GM12878 (cell line): Measurements from ENCODE around the gene LTA. TPM values are rescaled to one million over a fixed set of nuclear protein-coding genes. Genes with fewer than 3 reads are reported as not detected.
A peak's percentile ranks its signal among the peaks of the same experiment; 100 is the strongest.

ENCODE experiments used
- ATAC-seq: fragments of 200-7000 bp; cut with Tn5 transposase; 3 replicates; pipeline ENCODE4 v1.9.1; 2020; ENCODE audit warnings: mild to moderate bottlenecking, moderate library complexity
- BruUV-seq: library from RNA; stranded (reverse); fragments of 400-500 nt; replicated peaks from 2 replicates; lab custom pipeline; 2021; lab: Mats Ljungman, UMichigan
- CTCF ChIA-PET: fragments of 300-600 bp; sonication (Branson Sonifier 250); formaldehyde crosslinking; extraction: SDS; loops from one replicate; lab custom pipeline; 2021; ENCODE audit warnings: inconsistent platforms; lab: Yijun Ruan, JAX
- POLR2A ChIA-PET: fragments of 350-600 bp; formaldehyde crosslinking; extraction: SDS; loops from one replicate; lab custom pipeline; 2021; ENCODE audit warnings: inconsistent platforms; lab: Charles Lee
- RAD21 ChIA-PET: fragments of 300-600 bp; sonication (Branson Sonifier 250); formaldehyde crosslinking; loops from one replicate; lab custom pipeline; 2023; ENCODE audit warnings: antibody characterized with exemption; ENCODE audit not compliant: unreplicated experiment; lab: Charles Lee
- SMC1A ChIA-PET: fragments of 300-600 bp; sonication (Branson Sonifier 250); formaldehyde crosslinking; loops from one replicate; lab custom pipeline; 2023; ENCODE audit not compliant: unreplicated experiment, uncharacterized antibody; lab: Charles Lee
- DNase-seq: peaks from one replicate; pipeline ENCODE4 v3.0.0-alpha.2; 2011; ENCODE audit warnings: low read depth, low spot score
- FAIRE-seq: peaks from 3 replicates; lab custom pipeline; 2011; peaks lifted over from hg19 to GRCh38; lab: Jason Lieb, UNC
- H2AFZ ChIP-seq: 2 replicates; pipeline ENCODE4 v1.6.0; 2011; ENCODE audit warnings: low read depth, low read length, control low read depth; ENCODE audit not compliant: control insufficient read depth
- H3K27ac ChIP-seq: 2 replicates; pipeline ENCODE4 v1.5.1; 2011; ENCODE audit warnings: control low read depth; ENCODE audit not compliant: control insufficient read depth, insufficient read depth
- H3K27me3 ChIP-seq, 2 experiments: replicated peaks in 1 of 2; 2 replicates each; pipeline versions ENCODE4 v1.6.0 to v1.6.1; 2011; ENCODE audit warnings: low read length in 1 of 2; ENCODE audit not compliant: control insufficient read depth in 2 of 2, insufficient read depth in 2 of 2
- H3K36me3 ChIP-seq, 2 experiments: 2 replicates each; pipeline ENCODE4 v1.5.1; 2011; ENCODE audit warnings: low read length in 1 of 2; ENCODE audit not compliant: control insufficient read depth in 2 of 2, insufficient read depth in 2 of 2
- H3K4me1 ChIP-seq: 2 replicates; pipeline ENCODE4 v1.6.1; 2011; ENCODE audit warnings: mild to moderate bottlenecking, low read length, moderate library complexity, mixed read lengths; ENCODE audit not compliant: control insufficient read depth, insufficient read depth
- H3K4me2 ChIP-seq: 2 replicates; pipeline ENCODE4 v1.6.0; 2011; ENCODE audit warnings: control low read depth; ENCODE audit not compliant: control insufficient read depth, insufficient read depth
- H3K4me3 ChIP-seq: fragments of 200-600 bp; sonication (generic); 2 replicates; pipeline ENCODE4 v1.5.1; 2016
- H3K79me2 ChIP-seq: 2 replicates; pipeline ENCODE4 v1.6.0; 2011; ENCODE audit warnings: low read length; ENCODE audit not compliant: control insufficient read depth, insufficient read depth
- H3K9ac ChIP-seq: 2 replicates; pipeline ENCODE4 v1.8.0; 2011; ENCODE audit warnings: low read length, control low read depth, mixed read lengths; ENCODE audit not compliant: control insufficient read depth, insufficient read depth
- H3K9me3 ChIP-seq: replicated peaks from 3 replicates; pipeline ENCODE4 v1.5.1; 2011; ENCODE audit warnings: mild to moderate bottlenecking, low read length; ENCODE audit not compliant: control insufficient read depth, insufficient read depth
- H4K20me1 ChIP-seq: 2 replicates; pipeline ENCODE4 v1.6.0; 2011; ENCODE audit not compliant: control insufficient read depth, insufficient read depth
- ATF2 ChIP-seq: IDR thresholded peaks from 2 replicates; pipeline ENCODE4 v1.6.1; 2012; ENCODE audit warnings: low read length, inconsistent platforms
- CHD4 ChIP-seq: fragments of 200-600 bp; sonication (generic); IDR thresholded peaks from 2 replicates; pipeline ENCODE4 v1.6.1; 2016; ENCODE audit warnings: mild to moderate bottlenecking
- CREB1 ChIP-seq: IDR thresholded peaks from 2 replicates; pipeline ENCODE4 v1.6.1; 2012; ENCODE audit warnings: low read depth, mild to moderate bottlenecking, inconsistent platforms
- GABPA ChIP-seq: IDR thresholded peaks from 2 replicates; pipeline ENCODE4 v1.6.1; 2014; ENCODE audit warnings: antibody characterized with exemption, low read depth, mild to moderate bottlenecking, inconsistent platforms
- HDAC2 ChIP-seq: fragments of 200-600 bp; sonication (generic); IDR thresholded peaks from 2 replicates; pipeline ENCODE4 v1.6.1; 2017
- IRF5 ChIP-seq: fragments of 450-650 bp; IDR thresholded peaks from 2 replicates; pipeline ENCODE4 v1.6.1; 2017; ENCODE audit warnings: borderline replicate concordance
- JUND ChIP-seq: IDR thresholded peaks from 2 replicates; pipeline ENCODE4 v1.6.1; 2012; ENCODE audit warnings: low read depth, mild to moderate bottlenecking, low read length, improper control_type of control experiment, moderate library complexity
- KAT2A ChIP-seq: conservative IDR thresholded peaks from 2 replicates; pipeline ENCODE4 v1.6.1; 2011; ENCODE audit warnings: low read depth, low read length; ENCODE audit not compliant: control insufficient read depth
- KDM1A ChIP-seq: fragments of 200-600 bp; sonication (generic); IDR thresholded peaks from 2 replicates; pipeline ENCODE4 v1.6.1; 2016; ENCODE audit warnings: borderline replicate concordance
- MEF2A ChIP-seq: IDR thresholded peaks from 2 replicates; pipeline ENCODE4 v1.6.1; 2011; ENCODE audit warnings: low read depth, mild to moderate bottlenecking, low read length, moderate library complexity; ENCODE audit not compliant: insufficient read depth
- SREBF1 ChIP-seq: IDR thresholded peaks from 2 replicates; pipeline ENCODE4 v1.6.1; 2012; ENCODE audit warnings: mild to moderate bottlenecking, low read length
- SUPT20H ChIP-seq: IDR thresholded peaks from 2 replicates; pipeline ENCODE4 v1.6.1; 2011; ENCODE audit warnings: low read depth, mild to moderate bottlenecking, low read length, moderate library complexity, borderline replicate concordance; ENCODE audit not compliant: control insufficient read depth
- SUZ12 ChIP-seq: fragments of 200-600 bp; sonication (generic); IDR thresholded peaks from one replicate; pipeline ENCODE4 v1.6.1; 2018; ENCODE audit warnings: antibody characterized with exemption, mild to moderate bottlenecking; ENCODE audit not compliant: unreplicated experiment
- ZNF384 ChIP-seq: IDR thresholded peaks from 2 replicates; pipeline ENCODE4 v1.6.1; 2012; ENCODE audit warnings: low read depth, mild to moderate bottlenecking, low read length, improper control_type of control experiment, borderline replicate concordance
- whole genome bisulfite sequencing: methylation state at CpG from one replicate; pipeline ENCODE4 v1.1.6; 2016; ENCODE audit warnings: low lambda C conversion rate; ENCODE audit not compliant: insufficient replicate concordance, insufficient coverage; ENCODE audit errors: missing lambda C conversion rate; 5-methylcytosine and 5-hydroxymethylcytosine counted together
- in situ Hi-C: fragments of 300-500 bp; cut with MboI; formaldehyde crosslinking; loops from 9 replicates; pipeline ENCODE4 v1.14.3; 2018; ENCODE audit warnings: mixed read lengths
- intact Hi-C: fragments of 100-400 bp; cut with micrococcal nuclease; formaldehyde crosslinking; loops from one replicate; pipeline ENCODE4 v1.14.2; 2022; ENCODE audit not compliant: unreplicated experiment
- polyA plus RNA-seq, 11 experiments: library from polyadenylated mRNA; depleted of rRNA in 4 of 11; unstranded in 6 of 11; stranded (reverse) in 5 of 11; fragments of >200 nt; fragmentation: Nextera tagmentation in 4 of 11; fragmentation: Illumina TruSeq in 1 of 11; extraction: Ambion mirVana in 4 of 11; extraction: Trizol in 1 of 11; gene quantifications; 1 replicate in 1 of 11; 2 replicates in 10 of 11; pipeline versions ENCODE4 v1.2.1 to v1.2.3, GENCODE V29; 2011 to 2016; ENCODE audit warnings: inconsistent platforms in 2 of 11, missing spikeins in 2 of 11, low read depth in 1 of 11
- total RNA-seq, 4 experiments: library from RNA; depleted of rRNA in 3 of 4; stranded (reverse); fragments of >200 nt in 3 of 4; fragmentation: Illumina TruSeq in 1 of 4; extraction: Trizol in 1 of 4; gene quantifications; 2 replicates each; pipeline versions ENCODE4 v1.2.1 to v1.2.3, GENCODE V29; 2013 to 2021
- TF ChIP-seq, protein P1 (sequence below): IDR thresholded peaks from 2 replicates; pipeline ENCODE4 v1.6.1; 2011; ENCODE audit warnings: low read depth, low read length, improper control_type of control experiment, borderline replicate concordance
- TF ChIP-seq, protein P2 (sequence below): IDR thresholded peaks from 2 replicates; pipeline ENCODE4 v1.6.1; 2012; ENCODE audit warnings: low read depth, low read length, improper control_type of control experiment
- TF ChIP-seq, protein P3 (sequence below): IDR thresholded peaks from 2 replicates; pipeline ENCODE4 v1.6.1; 2012; ENCODE audit warnings: low read depth, low read length, improper control_type of control experiment

LTA gene
- total and polyA plus RNA-seq, 10 of the 15 experiments (the other 5 are each of a cell fraction or from before 2014, with no cell fraction given), result 27.5 to 100 (median 75.1) TPM

GRCh38 chr6:31558631-31559500 lies 13.2 kb upstream of the LTA start:
- FAIRE-seq (peak; percentile 80), DNase-seq (peak; percentile 87), ATAC-seq (peak; percentile 67)
- Histone ChIP-seq H4K20me1 (no peaks in the 10 kb centered on the region), H3K4me3 (peak overlapping the region; percentile 55), H3K4me1 (peaks cover 76% of the 10 kb centered on the region), H3K9me3 (no peaks in the 10 kb centered on the region), H3K36me3 (peaks cover 0 to 8% of the 10 kb centered on the region in 2 experiments; a peak in 2 of 4 replicates), H3K79me2 (peaks cover 16% of the 10 kb centered on the region), H3K9ac (peak overlapping the region; percentile 84), H3K27me3 (no peaks in the 10 kb centered on the region), H3K4me2 (peak overlapping the region; percentile 94), H3K27ac (peak overlapping the region; percentile 99), H2AFZ (no peak overlapping the region)
- in situ Hi-C loops, result loop anchor here (25.0 kb wide), 2 partner anchors 1053 to 1403 kb away; partner anchors contain the start of genes BRD2 and HLA-DMA
- WGBS, result under 1% methylated on average over 14 of the region's 14 CpGs
- RAD21 ChIA-PET, result interaction anchor here (0.6 to 15.9 kb wide), 5 partner anchors 10 to 37 kb away, joined by 4 to 620 read pairs (median 62); partner anchors contain the start of genes ATP6V1G2, DDX39B, LST1 and LTA
- CTCF ChIA-PET, result interaction anchor here (0.6 to 34.8 kb wide), 6 partner anchors 9 to 1286 kb away, joined by 3 to 2098 read pairs (median 12); partner anchors contain the start of genes LST1, LTA, LTB and MDC1
- POLR2A ChIA-PET, result interaction anchor here (1.0 to 9.1 kb wide), 7 partner anchors 10 to 57 kb away, joined by 4 to 255 read pairs (median 8); partner anchors contain the start of genes DDX39B, LTB, NCR3 and TNF
- BruUV-seq, result TSS peak; percentile 94
- intact Hi-C loops, result loop anchor here (2.0 kb wide), 1 partner anchor 22 kb away; no protein-coding TSS in a partner anchor
- SMC1A ChIA-PET, result interaction anchor here (0.9 to 34.7 kb wide), 5 partner anchors 9 to 63 kb away, joined by 3 to 1989 read pairs (median 5); partner anchors contain the start of genes LST1, LTA, LTB and NCR3
- TF ChIP-seq, protein P1, sequence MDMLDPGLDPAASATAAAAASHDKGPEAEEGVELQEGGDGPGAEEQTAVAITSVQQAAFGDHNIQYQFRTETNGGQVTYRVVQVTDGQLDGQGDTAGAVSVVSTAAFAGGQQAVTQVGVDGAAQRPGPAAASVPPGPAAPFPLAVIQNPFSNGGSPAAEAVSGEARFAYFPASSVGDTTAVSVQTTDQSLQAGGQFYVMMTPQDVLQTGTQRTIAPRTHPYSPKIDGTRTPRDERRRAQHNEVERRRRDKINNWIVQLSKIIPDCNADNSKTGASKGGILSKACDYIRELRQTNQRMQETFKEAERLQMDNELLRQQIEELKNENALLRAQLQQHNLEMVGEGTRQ, result no peak
- TF ChIP-seq GABPA (peak; percentile 75), KDM1A (no peak), KAT2A (no peak), JUND (peak; percentile 79; the same call in 1 of the 2 replicates), CREB1 (peak; percentile 84), ATF2 (peak; percentile 94), MEF2A (peak; percentile 82), IRF5 (no peak), CHD4 (no peak), SREBF1 (no peak), ZNF384 (no peak), HDAC2 (no peak), SUPT20H (no peak), SUZ12 (no peak)
- TF ChIP-seq, protein P2, sequence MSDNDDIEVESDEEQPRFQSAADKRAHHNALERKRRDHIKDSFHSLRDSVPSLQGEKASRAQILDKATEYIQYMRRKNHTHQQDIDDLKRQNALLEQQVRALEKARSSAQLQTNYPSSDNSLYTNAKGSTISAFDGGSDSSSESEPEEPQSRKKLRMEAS, result peak; percentile 48; the same call in 1 of the 2 replicates
- TF ChIP-seq, protein P3, sequence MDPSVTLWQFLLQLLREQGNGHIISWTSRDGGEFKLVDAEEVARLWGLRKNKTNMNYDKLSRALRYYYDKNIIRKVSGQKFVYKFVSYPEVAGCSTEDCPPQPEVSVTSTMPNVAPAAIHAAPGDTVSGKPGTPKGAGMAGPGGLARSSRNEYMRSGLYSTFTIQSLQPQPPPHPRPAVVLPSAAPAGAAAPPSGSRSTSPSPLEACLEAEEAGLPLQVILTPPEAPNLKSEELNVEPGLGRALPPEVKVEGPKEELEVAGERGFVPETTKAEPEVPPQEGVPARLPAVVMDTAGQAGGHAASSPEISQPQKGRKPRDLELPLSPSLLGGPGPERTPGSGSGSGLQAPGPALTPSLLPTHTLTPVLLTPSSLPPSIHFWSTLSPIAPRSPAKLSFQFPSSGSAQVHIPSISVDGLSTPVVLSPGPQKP, result no peak
